ENCODE measurements around the gene DDX47. TPM values are rescaled to one million over a fixed set of nuclear protein-coding genes. Genes with fewer than 3 reads are reported as not detected.
A peak's percentile ranks its signal among the peaks of the same experiment; 100 is the strongest.

DDX47 gene
- total and polyA plus RNA-seq, 2 experiments from 2014 or later: 54.0 to 90.8 TPM

DNA sequence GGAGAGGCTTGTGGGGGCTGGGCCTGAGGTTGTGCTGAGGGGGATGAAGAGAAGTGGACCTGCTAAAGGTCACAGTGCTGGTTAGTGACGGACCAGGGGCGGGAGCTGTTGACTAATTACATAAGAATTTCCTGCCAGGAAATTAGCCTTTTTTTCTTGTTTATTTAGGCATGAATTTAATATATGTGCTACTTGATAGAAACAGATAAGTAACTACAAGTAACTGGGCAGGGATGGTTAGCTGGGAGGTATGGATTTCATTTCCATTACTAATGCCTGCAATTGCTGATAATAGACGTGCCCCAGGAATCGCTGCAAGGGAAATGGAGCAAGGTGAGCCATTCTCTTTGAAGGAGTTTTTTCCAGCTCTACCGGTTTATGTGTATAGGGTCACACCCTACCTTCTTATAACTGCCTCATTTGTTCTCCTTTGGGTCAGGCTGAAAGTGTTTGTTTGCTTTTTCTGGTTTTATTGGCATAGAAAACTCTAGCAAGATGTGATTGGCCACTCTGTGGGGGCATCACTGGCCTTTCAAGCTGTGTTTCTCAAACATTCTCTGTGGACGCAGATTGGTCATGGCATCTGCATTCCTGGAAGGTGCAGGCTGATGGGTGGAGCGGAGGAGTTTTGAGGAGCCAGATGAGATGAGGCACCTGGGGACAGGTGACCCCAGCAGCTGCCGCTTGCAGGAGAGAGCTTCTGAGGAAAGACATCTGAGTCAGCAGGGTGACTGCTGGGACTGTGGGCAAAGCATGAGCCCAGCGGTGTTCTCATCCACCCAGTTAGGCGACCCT is 59.2 kb downstream of the DDX47 start:
- peaks cover 24% of the 10 kb centered on the region for H3K4me1 ChIP-seq (ENCODE audit: insufficient read depth)
- H3K36me3 ChIP-seq (ENCODE audit: insufficient read depth): no peaks in the 10 kb centered on the region
- H3K4me3 Mint-ChIP-seq: no peak overlapping the region
- H2AFZ ChIP-seq: no peak overlapping the region
- DNase-seq (ENCODE audit: low spot score): peak; percentile 36
- H3K4me2 ChIP-seq: 0 out of 2 replicates have a peak overlapping the region, but pooled peaks have one; percentile 0
- H3K4me1 Mint-ChIP-seq: peaks cover 40% of the 10 kb centered on the region
- H3K9me2 ChIP-seq (ENCODE audit: insufficient read depth): no peaks in the 10 kb centered on the region
- H3K27me3 Mint-ChIP-seq (ENCODE audit: insufficient read depth, low read depth, poor library complexity): peaks cover 10% of the 10 kb centered on the region
- ATAC-seq: no peak; the same call in 2 of the 3 replicates
- no peaks in the 10 kb centered on the region; the same call in 1 of the 2 replicates for H3F3A ChIP-seq (replicated peaks; ENCODE audit: low read depth)
- H3K36me3 Mint-ChIP-seq (ENCODE audit: low read depth): peaks cover 8% of the 10 kb centered on the region; the same call in 2 of the 3 replicates
- no peaks in the 10 kb centered on the region for H3K27me3 ChIP-seq (ENCODE audit: insufficient read depth)
- H3K27ac ChIP-seq (ENCODE audit: low read depth): no peak overlapping the region
- H3K27ac Mint-ChIP-seq: peak overlapping the region; percentile 25; the same call in 1 of the 2 replicates
- no peaks in the 10 kb centered on the region for H3K9me3 Mint-ChIP-seq
- H4K20me1 ChIP-seq (replicated peaks; ENCODE audit: insufficient read depth): no peaks in the 10 kb centered on the region
- H3K4me3 ChIP-seq: no peak overlapping the region
- no peaks in the 10 kb centered on the region for H3K79me2 ChIP-seq (replicated peaks; ENCODE audit: insufficient read depth)
- TF ChIP-seq, protein P1, sequence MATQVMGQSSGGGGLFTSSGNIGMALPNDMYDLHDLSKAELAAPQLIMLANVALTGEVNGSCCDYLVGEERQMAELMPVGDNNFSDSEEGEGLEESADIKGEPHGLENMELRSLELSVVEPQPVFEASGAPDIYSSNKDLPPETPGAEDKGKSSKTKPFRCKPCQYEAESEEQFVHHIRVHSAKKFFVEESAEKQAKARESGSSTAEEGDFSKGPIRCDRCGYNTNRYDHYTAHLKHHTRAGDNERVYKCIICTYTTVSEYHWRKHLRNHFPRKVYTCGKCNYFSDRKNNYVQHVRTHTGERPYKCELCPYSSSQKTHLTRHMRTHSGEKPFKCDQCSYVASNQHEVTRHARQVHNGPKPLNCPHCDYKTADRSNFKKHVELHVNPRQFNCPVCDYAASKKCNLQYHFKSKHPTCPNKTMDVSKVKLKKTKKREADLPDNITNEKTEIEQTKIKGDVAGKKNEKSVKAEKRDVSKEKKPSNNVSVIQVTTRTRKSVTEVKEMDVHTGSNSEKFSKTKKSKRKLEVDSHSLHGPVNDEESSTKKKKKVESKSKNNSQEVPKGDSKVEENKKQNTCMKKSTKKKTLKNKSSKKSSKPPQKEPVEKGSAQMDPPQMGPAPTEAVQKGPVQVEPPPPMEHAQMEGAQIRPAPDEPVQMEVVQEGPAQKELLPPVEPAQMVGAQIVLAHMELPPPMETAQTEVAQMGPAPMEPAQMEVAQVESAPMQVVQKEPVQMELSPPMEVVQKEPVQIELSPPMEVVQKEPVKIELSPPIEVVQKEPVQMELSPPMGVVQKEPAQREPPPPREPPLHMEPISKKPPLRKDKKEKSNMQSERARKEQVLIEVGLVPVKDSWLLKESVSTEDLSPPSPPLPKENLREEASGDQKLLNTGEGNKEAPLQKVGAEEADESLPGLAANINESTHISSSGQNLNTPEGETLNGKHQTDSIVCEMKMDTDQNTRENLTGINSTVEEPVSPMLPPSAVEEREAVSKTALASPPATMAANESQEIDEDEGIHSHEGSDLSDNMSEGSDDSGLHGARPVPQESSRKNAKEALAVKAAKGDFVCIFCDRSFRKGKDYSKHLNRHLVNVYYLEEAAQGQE (IDR thresholded peaks at IDR 0.05; ENCODE audit: unreplicated experiment): no peak
- TF ChIP-seq EZH2phosphoT487 (IDR thresholded peaks at IDR 0.05; ENCODE audit: unreplicated experiment) (no peak), STAT1 (IDR thresholded peaks at IDR 0.05; ENCODE audit: unreplicated experiment) (no peak), POLR2AphosphoS5 (IDR thresholded peaks at IDR 0.05; ENCODE audit: low read depth) (no peak), JUNB (IDR thresholded peaks at IDR 0.05; ENCODE audit: unreplicated experiment) (no peak), EZH2 (IDR thresholded peaks at IDR 0.05; ENCODE audit: low read depth, unreplicated experiment) (no peak), CREB1 (CRISPR knock-in tag; IDR thresholded peaks at IDR 0.05; ENCODE audit: low read depth) (no peak), ZNF331 (CRISPR knock-in tag; IDR thresholded peaks at IDR 0.05; ENCODE audit: low read depth) (no peak)
- TF ChIP-seq, protein P2, sequence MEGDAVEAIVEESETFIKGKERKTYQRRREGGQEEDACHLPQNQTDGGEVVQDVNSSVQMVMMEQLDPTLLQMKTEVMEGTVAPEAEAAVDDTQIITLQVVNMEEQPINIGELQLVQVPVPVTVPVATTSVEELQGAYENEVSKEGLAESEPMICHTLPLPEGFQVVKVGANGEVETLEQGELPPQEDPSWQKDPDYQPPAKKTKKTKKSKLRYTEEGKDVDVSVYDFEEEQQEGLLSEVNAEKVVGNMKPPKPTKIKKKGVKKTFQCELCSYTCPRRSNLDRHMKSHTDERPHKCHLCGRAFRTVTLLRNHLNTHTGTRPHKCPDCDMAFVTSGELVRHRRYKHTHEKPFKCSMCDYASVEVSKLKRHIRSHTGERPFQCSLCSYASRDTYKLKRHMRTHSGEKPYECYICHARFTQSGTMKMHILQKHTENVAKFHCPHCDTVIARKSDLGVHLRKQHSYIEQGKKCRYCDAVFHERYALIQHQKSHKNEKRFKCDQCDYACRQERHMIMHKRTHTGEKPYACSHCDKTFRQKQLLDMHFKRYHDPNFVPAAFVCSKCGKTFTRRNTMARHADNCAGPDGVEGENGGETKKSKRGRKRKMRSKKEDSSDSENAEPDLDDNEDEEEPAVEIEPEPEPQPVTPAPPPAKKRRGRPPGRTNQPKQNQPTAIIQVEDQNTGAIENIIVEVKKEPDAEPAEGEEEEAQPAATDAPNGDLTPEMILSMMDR (conservative IDR thresholded peaks at IDR 0.05; ENCODE audit: low read depth in 2 of 2): no peak
- TF ChIP-seq, protein P3, sequence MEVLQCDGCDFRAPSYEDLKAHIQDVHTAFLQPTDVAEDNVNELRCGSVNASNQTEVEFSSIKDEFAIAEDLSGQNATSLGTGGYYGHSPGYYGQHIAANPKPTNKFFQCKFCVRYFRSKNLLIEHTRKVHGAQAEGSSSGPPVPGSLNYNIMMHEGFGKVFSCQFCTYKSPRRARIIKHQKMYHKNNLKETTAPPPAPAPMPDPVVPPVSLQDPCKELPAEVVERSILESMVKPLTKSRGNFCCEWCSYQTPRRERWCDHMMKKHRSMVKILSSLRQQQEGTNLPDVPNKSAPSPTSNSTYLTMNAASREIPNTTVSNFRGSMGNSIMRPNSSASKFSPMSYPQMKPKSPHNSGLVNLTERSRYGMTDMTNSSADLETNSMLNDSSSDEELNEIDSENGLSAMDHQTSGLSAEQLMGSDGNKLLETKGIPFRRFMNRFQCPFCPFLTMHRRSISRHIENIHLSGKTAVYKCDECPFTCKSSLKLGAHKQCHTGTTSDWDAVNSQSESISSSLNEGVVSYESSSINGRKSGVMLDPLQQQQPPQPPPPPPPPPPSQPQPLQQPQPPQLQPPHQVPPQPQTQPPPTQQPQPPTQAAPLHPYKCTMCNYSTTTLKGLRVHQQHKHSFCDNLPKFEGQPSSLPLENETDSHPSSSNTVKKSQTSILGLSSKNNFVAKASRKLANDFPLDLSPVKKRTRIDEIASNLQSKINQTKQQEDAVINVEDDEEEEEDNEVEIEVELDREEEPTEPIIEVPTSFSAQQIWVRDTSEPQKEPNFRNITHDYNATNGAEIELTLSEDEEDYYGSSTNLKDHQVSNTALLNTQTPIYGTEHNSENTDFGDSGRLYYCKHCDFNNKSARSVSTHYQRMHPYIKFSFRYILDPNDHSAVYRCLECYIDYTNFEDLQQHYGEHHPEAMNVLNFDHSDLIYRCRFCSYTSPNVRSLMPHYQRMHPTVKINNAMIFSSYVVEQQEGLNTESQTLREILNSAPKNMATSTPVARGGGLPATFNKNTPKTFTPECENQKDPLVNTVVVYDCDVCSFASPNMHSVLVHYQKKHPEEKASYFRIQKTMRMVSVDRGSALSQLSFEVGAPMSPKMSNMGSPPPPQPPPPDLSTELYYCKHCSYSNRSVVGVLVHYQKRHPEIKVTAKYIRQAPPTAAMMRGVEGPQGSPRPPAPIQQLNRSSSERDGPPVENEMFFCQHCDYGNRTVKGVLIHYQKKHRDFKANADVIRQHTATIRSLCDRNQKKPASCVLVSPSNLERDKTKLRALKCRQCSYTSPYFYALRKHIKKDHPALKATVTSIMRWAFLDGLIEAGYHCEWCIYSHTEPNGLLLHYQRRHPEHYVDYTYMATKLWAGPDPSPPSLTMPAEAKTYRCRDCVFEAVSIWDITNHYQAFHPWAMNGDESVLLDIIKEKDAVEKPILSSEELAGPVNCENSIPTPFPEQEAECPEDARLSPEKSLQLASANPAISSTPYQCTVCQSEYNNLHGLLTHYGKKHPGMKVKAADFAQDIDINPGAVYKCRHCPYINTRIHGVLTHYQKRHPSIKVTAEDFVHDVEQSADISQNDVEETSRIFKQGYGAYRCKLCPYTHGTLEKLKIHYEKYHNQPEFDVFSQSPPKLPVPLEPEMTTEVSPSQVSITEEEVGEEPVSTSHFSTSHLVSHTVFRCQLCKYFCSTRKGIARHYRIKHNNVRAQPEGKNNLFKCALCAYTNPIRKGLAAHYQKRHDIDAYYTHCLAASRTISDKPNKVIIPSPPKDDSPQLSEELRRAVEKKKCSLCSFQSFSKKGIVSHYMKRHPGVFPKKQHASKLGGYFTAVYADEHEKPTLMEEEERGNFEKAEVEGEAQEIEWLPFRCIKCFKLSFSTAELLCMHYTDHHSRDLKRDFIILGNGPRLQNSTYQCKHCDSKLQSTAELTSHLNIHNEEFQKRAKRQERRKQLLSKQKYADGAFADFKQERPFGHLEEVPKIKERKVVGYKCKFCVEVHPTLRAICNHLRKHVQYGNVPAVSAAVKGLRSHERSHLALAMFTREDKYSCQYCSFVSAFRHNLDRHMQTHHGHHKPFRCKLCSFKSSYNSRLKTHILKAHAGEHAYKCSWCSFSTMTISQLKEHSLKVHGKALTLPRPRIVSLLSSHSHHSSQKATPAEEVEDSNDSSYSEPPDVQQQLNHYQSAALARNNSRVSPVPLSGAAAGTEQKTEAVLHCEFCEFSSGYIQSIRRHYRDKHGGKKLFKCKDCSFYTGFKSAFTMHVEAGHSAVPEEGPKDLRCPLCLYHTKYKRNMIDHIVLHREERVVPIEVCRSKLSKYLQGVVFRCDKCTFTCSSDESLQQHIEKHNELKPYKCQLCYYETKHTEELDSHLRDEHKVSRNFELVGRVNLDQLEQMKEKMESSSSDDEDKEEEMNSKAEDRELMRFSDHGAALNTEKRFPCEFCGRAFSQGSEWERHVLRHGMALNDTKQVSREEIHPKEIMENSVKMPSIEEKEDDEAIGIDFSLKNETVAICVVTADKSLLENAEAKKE (CRISPR knock-in tag; IDR thresholded peaks at IDR 0.05): no peak
- TF ChIP-seq, protein P4, sequence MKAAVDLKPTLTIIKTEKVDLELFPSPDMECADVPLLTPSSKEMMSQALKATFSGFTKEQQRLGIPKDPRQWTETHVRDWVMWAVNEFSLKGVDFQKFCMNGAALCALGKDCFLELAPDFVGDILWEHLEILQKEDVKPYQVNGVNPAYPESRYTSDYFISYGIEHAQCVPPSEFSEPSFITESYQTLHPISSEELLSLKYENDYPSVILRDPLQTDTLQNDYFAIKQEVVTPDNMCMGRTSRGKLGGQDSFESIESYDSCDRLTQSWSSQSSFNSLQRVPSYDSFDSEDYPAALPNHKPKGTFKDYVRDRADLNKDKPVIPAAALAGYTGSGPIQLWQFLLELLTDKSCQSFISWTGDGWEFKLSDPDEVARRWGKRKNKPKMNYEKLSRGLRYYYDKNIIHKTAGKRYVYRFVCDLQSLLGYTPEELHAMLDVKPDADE (IDR thresholded peaks at IDR 0.05): no peak

Data from GM23338 (cell line).